GM23248 (cell line): Measurements from ENCODE around the gene TP53I3. TPM values are rescaled to one million over a fixed set of nuclear protein-coding genes. Genes with fewer than 3 reads are reported as not detected.
A peak's percentile ranks its signal among the peaks of the same experiment; 100 is the strongest.

Source experiments
- DNase-seq: peaks from one replicate; pipeline ENCODE4 v3.0.0-alpha.2; 2015
- H2AFZ ChIP-seq: fragments of 200-600 bp; sonication (generic); 2 replicates; pipeline ENCODE4 v1.6.1; 2016; ENCODE audit warnings: antibody characterized with exemption
- H3F3A ChIP-seq: fragments of 200-600 bp; sonication (generic); 2 replicates; pipeline ENCODE4 v1.6.1; 2016; ENCODE audit warnings: mild to moderate bottlenecking, antibody characterized with exemption, mixed run types; ENCODE audit not compliant: insufficient read depth
- H3K27ac ChIP-seq: fragments of 200-600 bp; sonication (generic); 2 replicates; pipeline ENCODE4 v1.5.1; 2016; ENCODE audit warnings: mild to moderate bottlenecking
- H3K27me3 ChIP-seq: fragments of 200-600 bp; sonication (generic); replicated peaks from 2 replicates; pipeline ENCODE4 v1.6.1; 2016; ENCODE audit warnings: mild to moderate bottlenecking; ENCODE audit not compliant: insufficient read depth
- H3K36me3 ChIP-seq: fragments of 200-600 bp; sonication (generic); 2 replicates; pipeline ENCODE4 v1.6.1; 2016; ENCODE audit warnings: low read depth, mild to moderate bottlenecking
- H3K4me1 ChIP-seq: fragments of 200-600 bp; sonication (generic); 2 replicates; pipeline ENCODE4 v1.6.1; 2016; ENCODE audit warnings: mild to moderate bottlenecking; ENCODE audit not compliant: insufficient read depth
- H3K4me2 ChIP-seq: fragments of 200-600 bp; sonication (generic); one replicate; pipeline ENCODE4 v1.6.1; 2016; ENCODE audit warnings: mild to moderate bottlenecking; ENCODE audit not compliant: unreplicated experiment
- H3K4me3 ChIP-seq: fragments of 200-600 bp; sonication (generic); 2 replicates; pipeline ENCODE4 v1.5.1; 2016; ENCODE audit warnings: mild to moderate bottlenecking
- H3K79me2 ChIP-seq: fragments of 200-600 bp; sonication (generic); 2 replicates; pipeline ENCODE4 v1.6.1; 2016; ENCODE audit warnings: mild to moderate bottlenecking; ENCODE audit not compliant: insufficient read depth
- H3K9ac ChIP-seq: fragments of 200-600 bp; sonication (generic); 2 replicates; pipeline ENCODE4 v1.6.1; 2016; ENCODE audit warnings: mild to moderate bottlenecking
- H3K9me2 ChIP-seq: fragments of 200-600 bp; sonication (generic); 2 replicates; pipeline ENCODE4 v1.6.1; 2016; ENCODE audit warnings: mixed run types, mild to moderate bottlenecking, moderate library complexity; ENCODE audit not compliant: insufficient read depth
- H3K9me3 ChIP-seq: fragments of 200-600 bp; sonication (generic); one replicate; pipeline ENCODE4 v1.6.1; 2017; ENCODE audit warnings: low read depth
- H4K20me1 ChIP-seq: fragments of 200-600 bp; sonication (generic); 2 replicates; pipeline ENCODE4 v1.6.0; 2016; ENCODE audit not compliant: insufficient read depth
- EZH2 ChIP-seq: fragments of 200-600 bp; sonication (generic); IDR thresholded peaks from 2 replicates; pipeline ENCODE4 v1.6.1; 2018; ENCODE audit warnings: antibody characterized with exemption, mild to moderate bottlenecking; ENCODE audit not compliant: insufficient read depth, poor library complexity, severe bottlenecking
- EZH2phosphoT487 ChIP-seq: fragments of 200-600 bp; sonication (generic); IDR thresholded peaks from 2 replicates; pipeline ENCODE4 v1.6.1; 2018; ENCODE audit warnings: antibody characterized with exemption, moderate library complexity, mild to moderate bottlenecking, low read depth; ENCODE audit not compliant: insufficient read depth
- WGBS, 2 experiments: methylation state at CpG; one replicate each; pipeline ENCODE4 v1.1.6; 2015 to 2017; ENCODE audit warnings: low lambda C conversion rate in 2 of 2, low coverage in 1 of 2; ENCODE audit errors: missing lambda C conversion rate in 2 of 2; 5-methylcytosine and 5-hydroxymethylcytosine counted together
- in situ Hi-C: fragments of 300-500 bp; cut with MboI; formaldehyde crosslinking; loops from 2 replicates; pipeline ENCODE4 v1.15.0; 2020
- polyA plus RNA-seq: library from polyadenylated mRNA; unstranded; fragments of >200 nt; fragmentation: Nextera tagmentation; extraction: Ambion mirVana; gene quantifications from 2 replicates; pipeline ENCODE4 v1.2.1, GENCODE V29; 2016
- total RNA-seq: library from RNA; depleted of rRNA; stranded (reverse); fragments of >200 nt; shearing (Covaris generic); gene quantifications from 2 replicates; pipeline ENCODE4 v1.2.3, GENCODE V29; 2014; rRNA removed

TP53I3 gene, protein sequence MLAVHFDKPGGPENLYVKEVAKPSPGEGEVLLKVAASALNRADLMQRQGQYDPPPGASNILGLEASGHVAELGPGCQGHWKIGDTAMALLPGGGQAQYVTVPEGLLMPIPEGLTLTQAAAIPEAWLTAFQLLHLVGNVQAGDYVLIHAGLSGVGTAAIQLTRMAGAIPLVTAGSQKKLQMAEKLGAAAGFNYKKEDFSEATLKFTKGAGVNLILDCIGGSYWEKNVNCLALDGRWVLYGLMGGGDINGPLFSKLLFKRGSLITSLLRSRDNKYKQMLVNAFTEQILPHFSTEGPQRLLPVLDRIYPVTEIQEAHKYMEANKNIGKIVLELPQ
- 74.1 and 76.2 TPM in 2 replicates for total RNA-seq
- 81.7 and 85.3 TPM in 2 replicates for polyA plus RNA-seq

DNA sequence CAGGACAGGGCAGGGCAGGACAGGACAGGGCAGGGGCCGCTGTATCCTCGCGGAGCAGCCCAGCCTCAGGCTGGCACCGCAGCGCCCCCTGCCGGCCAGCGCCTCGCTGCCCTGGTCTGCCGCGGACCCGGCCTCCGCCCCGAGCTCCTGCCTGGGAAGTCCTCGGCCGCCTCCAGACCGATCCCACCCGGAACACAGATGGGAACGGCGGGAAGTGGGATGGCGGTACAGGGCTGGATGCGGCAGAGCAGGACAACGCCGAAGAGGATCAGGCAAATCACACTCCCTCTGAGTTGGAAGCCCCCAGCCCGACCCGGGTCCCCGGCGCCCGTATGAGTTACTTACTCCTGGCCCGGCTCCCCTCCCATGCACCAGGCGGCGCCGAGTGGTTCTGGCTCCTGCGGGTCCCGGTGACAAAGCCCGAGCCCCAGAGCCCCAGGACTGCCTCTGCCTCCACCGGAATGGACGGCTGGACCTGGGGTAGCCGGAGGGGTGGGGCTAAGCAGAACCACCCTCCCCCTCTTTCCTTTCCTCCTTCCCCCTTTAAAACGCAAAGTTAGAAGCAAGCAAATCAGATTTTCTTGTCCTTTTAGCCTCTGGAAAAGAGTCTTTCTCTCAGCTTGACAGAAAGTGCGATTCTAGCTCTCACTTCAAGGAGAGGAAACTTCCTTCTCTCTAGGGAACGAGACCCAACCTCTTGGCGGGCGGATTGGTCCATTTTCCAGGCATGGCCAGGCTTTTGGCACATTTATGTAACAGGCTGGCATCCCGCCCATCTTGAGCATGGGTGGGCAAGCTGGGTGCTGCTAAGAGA lies at the start of gene TP53I3:
Gene TP53I3 (minus strand): TSS at position 449 of the 814 bp plus-strand sequence. CDS start 508 bp downstream, outside the sequence.
- no peak for TF ChIP-seq EZH2
- TF ChIP-seq EZH2phosphoT487: no peak
- peak within 1 kb of the TSS; percentile 93 for H3K4me2 ChIP-seq
- H3K79me2 ChIP-seq: peaks cover 12% of the 10 kb centered on the region; the same call in 1 of the 2 replicates
- in situ Hi-C loops: no loop called here
- H3K27me3 ChIP-seq: no peaks in the 10 kb centered on the region
- peak within 1 kb of the TSS; percentile 90 for H3K4me3 ChIP-seq
- 0 out of 2 replicates have a peak, but pooled peaks cover 10% of the 10 kb centered on the region for H3F3A ChIP-seq
- H3K36me3 ChIP-seq: peaks cover 6% of the 10 kb centered on the region; the same call in 1 of the 2 replicates
- H3K4me1 ChIP-seq: 0 out of 2 replicates have a peak, but pooled peaks cover 6% of the 10 kb centered on the region
- 0% methylated on average over 28 to 40 of the region's 44 CpGs for WGBS, 2 experiments
- H3K27ac ChIP-seq: peak within 1 kb of the TSS; percentile 77
- no peaks in the 10 kb centered on the region for H3K9me3 ChIP-seq
- H4K20me1 ChIP-seq: no peaks in the 10 kb centered on the region
- peak within 1 kb of the TSS; percentile 87 for H3K9ac ChIP-seq
- DNase-seq: peak; percentile 94
- peak within 1 kb of the TSS; percentile 97 for H2AFZ ChIP-seq
- no peaks in the 10 kb centered on the region for H3K9me2 ChIP-seq

DNA sequence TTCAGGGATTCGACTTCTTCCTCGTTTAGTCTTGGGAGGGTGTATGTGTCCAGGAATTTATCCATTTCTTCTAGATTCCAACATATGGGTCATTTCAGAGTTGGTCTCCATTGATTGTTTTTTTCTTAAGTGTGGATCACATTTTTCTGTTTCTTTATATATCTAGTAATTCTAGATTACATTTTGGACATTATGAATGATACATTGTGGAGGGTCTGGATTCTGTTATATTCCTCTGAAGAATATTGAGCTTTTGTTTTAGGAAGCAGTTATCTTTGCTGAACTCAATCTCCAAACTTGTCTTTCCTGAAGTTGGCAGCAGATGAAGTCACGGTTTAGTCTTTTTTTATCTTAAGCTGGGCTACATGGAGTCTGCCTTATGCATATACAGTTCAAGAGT lies 47.9 kb upstream of the TP53I3 start:
- H3K9ac ChIP-seq: no peak overlapping the region
- WGBS, 2 experiments: 50 to 58% methylated on average over 3 of the region's 3 CpGs
- TF ChIP-seq EZH2: no peak
- TF ChIP-seq EZH2phosphoT487: no peak
- H3K9me2 ChIP-seq: no peaks in the 10 kb centered on the region
- H3K4me3 ChIP-seq: no peak overlapping the region
- no peak overlapping the region for H3K27ac ChIP-seq
- H4K20me1 ChIP-seq: no peaks in the 10 kb centered on the region
- no peaks in the 10 kb centered on the region for H3K79me2 ChIP-seq
- H3K4me2 ChIP-seq: no peak overlapping the region
- H3F3A ChIP-seq: no peaks in the 10 kb centered on the region
- DNase-seq: no peak
- H3K27me3 ChIP-seq: no peaks in the 10 kb centered on the region
- H3K9me3 ChIP-seq: no peaks in the 10 kb centered on the region
- in situ Hi-C loops: no loop called here
- H3K4me1 ChIP-seq: no peaks in the 10 kb centered on the region
- no peaks in the 10 kb centered on the region for H3K36me3 ChIP-seq
- no peak overlapping the region for H2AFZ ChIP-seq

DNA sequence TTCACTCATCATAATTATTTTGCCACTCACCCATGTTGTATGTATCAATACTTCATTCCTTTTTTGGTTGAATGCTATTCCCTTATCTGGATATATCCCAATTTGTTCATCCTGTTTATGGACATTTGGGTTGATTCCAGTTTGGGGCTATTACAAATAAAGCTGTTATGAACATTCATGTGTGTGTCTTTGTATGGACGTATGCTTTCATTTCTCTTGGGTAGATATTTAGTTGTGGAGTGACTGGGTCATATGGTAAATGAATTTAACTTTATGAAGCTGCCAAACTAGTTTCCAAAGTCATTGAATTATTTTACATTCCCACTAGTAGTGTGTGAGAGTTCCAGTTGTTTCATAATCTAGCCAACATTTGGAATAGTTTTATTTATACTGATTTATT lies 41.3 kb upstream of the TP53I3 start:
- no peak overlapping the region for H2AFZ ChIP-seq
- 0 out of 2 replicates have a peak, but pooled peaks cover 6% of the 10 kb centered on the region for H3K79me2 ChIP-seq
- peaks cover 13% of the 10 kb centered on the region for H3K4me1 ChIP-seq
- no peak overlapping the region for H3K4me3 ChIP-seq
- no peak overlapping the region for H3K27ac ChIP-seq
- no peak overlapping the region for H3K9ac ChIP-seq
- no peaks in the 10 kb centered on the region for H3K9me2 ChIP-seq
- in situ Hi-C loops: no loop called here
- H4K20me1 ChIP-seq: no peaks in the 10 kb centered on the region
- TF ChIP-seq EZH2: no peak
- TF ChIP-seq EZH2phosphoT487: no peak
- H3K27me3 ChIP-seq: no peaks in the 10 kb centered on the region
- peaks cover 10% of the 10 kb centered on the region; the same call in 1 of the 2 replicates for H3F3A ChIP-seq
- no peaks in the 10 kb centered on the region for H3K36me3 ChIP-seq
- no peak for DNase-seq
- WGBS, 2 experiments: 91 to 100% methylated on average over 1 of the region's 1 CpG
- H3K9me3 ChIP-seq: no peaks in the 10 kb centered on the region
- H3K4me2 ChIP-seq: no peak overlapping the region

DNA sequence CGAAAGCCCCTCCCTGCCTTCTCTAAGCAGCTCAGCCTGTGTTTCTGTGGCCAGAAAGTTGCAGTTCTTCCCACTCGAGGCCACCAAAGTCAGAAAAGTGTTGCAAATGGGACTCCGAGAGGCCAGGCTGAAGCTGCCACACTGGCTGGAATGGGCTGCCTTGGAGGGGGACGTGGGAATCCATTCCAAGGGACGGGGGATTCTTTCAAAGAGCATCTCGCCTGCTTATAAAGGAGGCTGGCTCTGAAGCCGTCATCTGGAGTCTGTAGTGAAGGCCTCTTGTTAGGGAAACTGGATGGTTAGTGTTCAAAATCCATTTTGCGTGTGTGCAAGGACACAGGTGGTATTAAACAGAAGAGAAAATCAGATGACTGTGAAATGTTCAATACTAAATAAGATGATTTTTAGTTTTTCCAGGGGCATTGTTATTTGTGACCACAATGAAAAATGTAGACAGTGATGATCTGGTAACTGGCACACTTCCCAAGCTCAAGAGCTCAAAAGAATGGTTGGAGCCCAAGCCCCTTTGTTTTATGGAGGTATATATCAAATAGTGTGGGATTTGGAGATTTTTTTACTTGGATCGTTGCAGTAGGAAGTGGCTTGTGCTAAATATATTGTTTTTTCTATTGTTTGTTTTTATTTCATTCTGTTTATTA lies 39.4 kb upstream of the TP53I3 start:
- H3K9ac ChIP-seq: peak overlapping the region; percentile 88
- peak overlapping the region; percentile 96 for H2AFZ ChIP-seq
- peaks cover 13% of the 10 kb centered on the region for H3K4me1 ChIP-seq
- 0 out of 2 replicates have a peak, but pooled peaks cover 6% of the 10 kb centered on the region for H3K79me2 ChIP-seq
- peak; percentile 57 for DNase-seq
- in situ Hi-C loops: no loop called here
- no peak for TF ChIP-seq EZH2
- H3K9me3 ChIP-seq: no peaks in the 10 kb centered on the region
- peak overlapping the region; percentile 84 for H3K4me3 ChIP-seq
- no peaks in the 10 kb centered on the region for H3K27me3 ChIP-seq
- no peaks in the 10 kb centered on the region for H3K36me3 ChIP-seq
- WGBS, 2 experiments: 6 to 9% methylated on average over 9 of the region's 9 CpGs
- peaks cover 10% of the 10 kb centered on the region; the same call in 1 of the 2 replicates for H3F3A ChIP-seq
- H3K4me2 ChIP-seq: peak overlapping the region; percentile 84
- peak overlapping the region; percentile 77 for H3K27ac ChIP-seq
- H4K20me1 ChIP-seq: no peaks in the 10 kb centered on the region
- H3K9me2 ChIP-seq: no peaks in the 10 kb centered on the region
